H9 (cell line): ENCODE measurements around the gene RNF181. TPM values are rescaled to one million over a fixed set of nuclear protein-coding genes. Genes with fewer than 3 reads are reported as not detected.

Experiments
- DNase-seq: peaks from one replicate; pipeline ENCODE4 v3.0.0-alpha.2; 2017
- H2AFZ ChIP-seq: one replicate; pipeline ENCODE4 v1.6.1; 2013; ENCODE audit warnings: mild to moderate bottlenecking, low read length, control low read depth, moderate library complexity
- H2AK5ac ChIP-seq: 2 replicates; pipeline ENCODE4 v1.6.1; 2013; ENCODE audit warnings: low read length, control low read depth, mixed read lengths; ENCODE audit not compliant: insufficient read length
- H2BK120ac ChIP-seq: one replicate; pipeline ENCODE4 v1.6.1; 2013; ENCODE audit warnings: low read depth, mild to moderate bottlenecking, low read length, control low read depth, inconsistent platforms; ENCODE audit not compliant: poor library complexity, severe bottlenecking
- H2BK12ac ChIP-seq: 2 replicates; pipeline ENCODE4 v1.6.1; 2013; ENCODE audit warnings: low read length, control low read depth, mixed read lengths, low read depth; ENCODE audit not compliant: insufficient read length
- H2BK15ac ChIP-seq: 2 replicates; pipeline ENCODE4 v1.6.1; 2013; ENCODE audit warnings: low read depth, low read length, control low read depth
- H2BK20ac ChIP-seq: one replicate; pipeline ENCODE4 v1.6.1; 2013; ENCODE audit warnings: low read depth, mild to moderate bottlenecking, low read length, control low read depth, inconsistent platforms; ENCODE audit not compliant: poor library complexity, severe bottlenecking
- H2BK5ac ChIP-seq: 2 replicates; pipeline ENCODE4 v1.6.1; 2013; ENCODE audit warnings: low read length, control low read depth, mixed read lengths; ENCODE audit not compliant: insufficient read length
- H3K14ac ChIP-seq: 2 replicates; pipeline ENCODE4 v1.6.1; 2013; ENCODE audit warnings: low read length, control low read depth; ENCODE audit not compliant: insufficient read depth
- H3K18ac ChIP-seq: 2 replicates; pipeline ENCODE4 v1.6.1; 2013; ENCODE audit warnings: low read depth, mild to moderate bottlenecking, mixed read lengths, low read length, control low read depth; ENCODE audit not compliant: insufficient read length
- H3K23ac ChIP-seq: 2 replicates; pipeline ENCODE4 v1.6.1; 2013; ENCODE audit warnings: low read length, control low read depth, mixed read lengths, low read depth; ENCODE audit not compliant: insufficient read length
- H3K23me2 ChIP-seq: 2 replicates; pipeline ENCODE4 v1.6.1; 2013; ENCODE audit warnings: low read depth, mild to moderate bottlenecking, mixed read lengths, low read length, control low read depth; ENCODE audit not compliant: insufficient read length, poor library complexity, severe bottlenecking
- H3K27ac ChIP-seq: 2 replicates; pipeline ENCODE4 v1.5.1; 2013; ENCODE audit warnings: low read length, control low read depth, mixed read lengths, low read depth; ENCODE audit not compliant: insufficient read length
- H3K27me3 ChIP-seq: 2 replicates; pipeline ENCODE4 v1.6.1; 2013; ENCODE audit warnings: low read length, control low read depth, inconsistent platforms; ENCODE audit not compliant: insufficient read depth
- H3K4ac ChIP-seq: 2 replicates; pipeline ENCODE4 v1.6.1; 2013; ENCODE audit warnings: low read depth, mild to moderate bottlenecking, control low read depth, inconsistent platforms, low read length, moderate library complexity
- H3K4me1 ChIP-seq: 2 replicates; pipeline ENCODE4 v1.6.1; 2013; ENCODE audit warnings: low read length, control low read depth, inconsistent platforms; ENCODE audit not compliant: insufficient read depth
- H3K4me2 ChIP-seq: 2 replicates; pipeline ENCODE4 v1.6.1; 2013; ENCODE audit warnings: low read length, control low read depth, mixed read lengths; ENCODE audit not compliant: insufficient read length, insufficient read depth
- H3K56ac ChIP-seq: 2 replicates; pipeline ENCODE4 v1.6.1; 2013; ENCODE audit warnings: low read depth, mild to moderate bottlenecking, mixed read lengths, low read length, control low read depth; ENCODE audit not compliant: insufficient read length
- H3K79me1 ChIP-seq: 2 replicates; pipeline ENCODE4 v1.6.1; 2013; ENCODE audit warnings: low read depth, mild to moderate bottlenecking, moderate library complexity, low read length, control low read depth, inconsistent platforms; ENCODE audit not compliant: insufficient read depth, poor library complexity, severe bottlenecking
- H3K79me2 ChIP-seq: 2 replicates; pipeline ENCODE4 v1.6.1; 2013; ENCODE audit warnings: low read length, control low read depth, inconsistent platforms; ENCODE audit not compliant: insufficient read depth
- H3K9ac ChIP-seq: 2 replicates; pipeline ENCODE4 v1.6.1; 2013; ENCODE audit warnings: low read length, control low read depth, mixed read lengths; ENCODE audit not compliant: insufficient read length; ENCODE audit errors: extremely low read depth
- H3K9me3 ChIP-seq: one replicate; pipeline ENCODE4 v1.6.1; 2013; ENCODE audit warnings: low read depth, low read length, inconsistent platforms; ENCODE audit not compliant: control insufficient read depth
- H3T11ph ChIP-seq: one replicate; pipeline ENCODE4 v1.6.1; 2013; ENCODE audit warnings: mild to moderate bottlenecking, low read length, control low read depth, inconsistent platforms
- H4K20me1 ChIP-seq: one replicate; pipeline ENCODE4 v1.6.1; 2013; ENCODE audit not compliant: control insufficient read depth, insufficient read length, insufficient read depth
- H4K5ac ChIP-seq: 2 replicates; pipeline ENCODE4 v1.6.1; 2013; ENCODE audit warnings: low read depth, mild to moderate bottlenecking, mixed read lengths, low read length, control low read depth; ENCODE audit not compliant: insufficient read length
- H4K8ac ChIP-seq: replicated peaks from 2 replicates; pipeline ENCODE4 v1.6.1; 2013; ENCODE audit warnings: low read length, control low read depth, mixed read lengths, low read depth; ENCODE audit not compliant: insufficient read length
- H4K91ac ChIP-seq: 2 replicates; pipeline ENCODE4 v1.6.1; 2013; ENCODE audit warnings: low read depth, mild to moderate bottlenecking, moderate library complexity, mixed read lengths, low read length, control low read depth; ENCODE audit not compliant: insufficient read length
- H3K27ac Mint-ChIP-seq, 3 experiments: 2 replicates in 2 of 3; 3 replicates in 1 of 3; pipeline ENCODE4 v1.8.0; 2020 to 2021; ENCODE audit warnings: mixed read lengths in 3 of 3, mild to moderate bottlenecking in 1 of 3, moderate library complexity in 1 of 3
- H3K27me3 Mint-ChIP-seq: 2 replicates; pipeline ENCODE4 v1.8.0; 2021; ENCODE audit warnings: low read depth, mild to moderate bottlenecking, moderate library complexity, mixed read lengths
- H3K36me3 Mint-ChIP-seq, 3 experiments: 2 replicates in 2 of 3; 3 replicates in 1 of 3; pipeline ENCODE4 v1.8.0; 2020 to 2021; ENCODE audit warnings: low read depth in 3 of 3, mixed read lengths in 3 of 3; ENCODE audit not compliant: insufficient read depth in 1 of 3
- H3K4me1 Mint-ChIP-seq, 2 experiments: 2 replicates each; pipeline ENCODE4 v1.8.0; 2020; ENCODE audit warnings: mixed read lengths in 2 of 2
- H3K4me3 Mint-ChIP-seq, 2 experiments: 2 replicates in 1 of 2; 3 replicates in 1 of 2; pipeline ENCODE4 v1.8.0; 2020 to 2021; ENCODE audit warnings: mild to moderate bottlenecking in 2 of 2, mixed read lengths in 2 of 2, moderate library complexity in 1 of 2
- H3K9me3 Mint-ChIP-seq, 2 experiments: 2 replicates in 1 of 2; 3 replicates in 1 of 2; pipeline ENCODE4 v1.8.0; 2020; ENCODE audit warnings: mild to moderate bottlenecking in 2 of 2, mixed read lengths in 2 of 2, moderate library complexity in 1 of 2
- WGBS: extraction: QIAGEN DNeasy Blood & Tissue Kit; methylation state at CpG from one replicate; pipeline ENCODE4 v1.1.7; 2013; ENCODE audit warnings: missing lambda C conversion rate, low lambda C conversion rate, mixed read lengths; ENCODE audit not compliant: insufficient read length; ENCODE audit errors: extremely low coverage; 5-methylcytosine and 5-hydroxymethylcytosine counted together
- total RNA-seq: library from RNA; stranded (reverse); gene quantifications from 2 replicates; pipeline ENCODE4 v1.2.1, GENCODE V29; 2021
- TF ChIP-seq, protein P1 (sequence below): fragments of 200-600 bp; sonication (generic); conservative IDR thresholded peaks from 3 replicates; pipeline ENCODE4 v1.8.0; 2021; ENCODE audit warnings: antibody characterized with exemption, mild to moderate bottlenecking

RNF181 gene
- total RNA-seq, 1 experiment from 2014 or later, result 122 TPM

GRCh38 chr2:85578243-85579180 is 17.0 kb upstream of the RNF181 start:
- no peak overlapping the region for H2AK5ac ChIP-seq
- no peak overlapping the region for H4K8ac ChIP-seq
- no peaks in the 10 kb centered on the region for H3K79me2 ChIP-seq
- H3K23me2 ChIP-seq, result no peaks in the 10 kb centered on the region
- no peak overlapping the region for H2BK12ac ChIP-seq
- H2BK120ac ChIP-seq, result no peak overlapping the region
- DNase-seq, result peak; percentile 50
- H3K27ac ChIP-seq, result no peak overlapping the region
- H3K27me3 ChIP-seq, result no peaks in the 10 kb centered on the region
- Mint-ChIP-seq H3K36me3 (no peaks in the 10 kb centered on the region; a peak in 2 of 7 replicates), H3K27ac (peak overlapping the region in 2 of 3 experiments; percentile 16 to 90; a peak in 1 of 7 replicates), H3K9me3 (no peaks in the 10 kb centered on the region; a peak in 1 of 5 replicates), H3K4me1 (peaks cover 28% of the 10 kb centered on the region in 2 experiments), H3K27me3 (peaks cover 40% of the 10 kb centered on the region), H3K4me3 (peak overlapping the region; percentile 71 to 84)
- no peak overlapping the region for H3K9ac ChIP-seq
- whole genome bisulfite sequencing, result no CpG with 5 or more reads among the region's 19 CpGs
- no peak overlapping the region for H3T11ph ChIP-seq
- no peaks in the 10 kb centered on the region for H3K9me3 ChIP-seq
- no peak overlapping the region for H3K18ac ChIP-seq
- H3K23ac ChIP-seq, result no peak overlapping the region
- peaks cover 3% of the 10 kb centered on the region; the same call in 1 of the 2 replicates for H3K4me1 ChIP-seq
- no peak overlapping the region for H2BK5ac ChIP-seq
- no peak overlapping the region for H4K5ac ChIP-seq
- H2BK20ac ChIP-seq, result no peak overlapping the region
- no peak overlapping the region for H2BK15ac ChIP-seq
- H3K4ac ChIP-seq, result no peak overlapping the region
- H4K20me1 ChIP-seq, result no peaks in the 10 kb centered on the region
- H2AFZ ChIP-seq, result no peak overlapping the region
- H3K56ac ChIP-seq, result no peak overlapping the region
- TF ChIP-seq, protein P1, sequence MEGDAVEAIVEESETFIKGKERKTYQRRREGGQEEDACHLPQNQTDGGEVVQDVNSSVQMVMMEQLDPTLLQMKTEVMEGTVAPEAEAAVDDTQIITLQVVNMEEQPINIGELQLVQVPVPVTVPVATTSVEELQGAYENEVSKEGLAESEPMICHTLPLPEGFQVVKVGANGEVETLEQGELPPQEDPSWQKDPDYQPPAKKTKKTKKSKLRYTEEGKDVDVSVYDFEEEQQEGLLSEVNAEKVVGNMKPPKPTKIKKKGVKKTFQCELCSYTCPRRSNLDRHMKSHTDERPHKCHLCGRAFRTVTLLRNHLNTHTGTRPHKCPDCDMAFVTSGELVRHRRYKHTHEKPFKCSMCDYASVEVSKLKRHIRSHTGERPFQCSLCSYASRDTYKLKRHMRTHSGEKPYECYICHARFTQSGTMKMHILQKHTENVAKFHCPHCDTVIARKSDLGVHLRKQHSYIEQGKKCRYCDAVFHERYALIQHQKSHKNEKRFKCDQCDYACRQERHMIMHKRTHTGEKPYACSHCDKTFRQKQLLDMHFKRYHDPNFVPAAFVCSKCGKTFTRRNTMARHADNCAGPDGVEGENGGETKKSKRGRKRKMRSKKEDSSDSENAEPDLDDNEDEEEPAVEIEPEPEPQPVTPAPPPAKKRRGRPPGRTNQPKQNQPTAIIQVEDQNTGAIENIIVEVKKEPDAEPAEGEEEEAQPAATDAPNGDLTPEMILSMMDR, result no peak
- peak overlapping the region; percentile 62 for H3K4me2 ChIP-seq
- H3K79me1 ChIP-seq, result no peaks in the 10 kb centered on the region
- H4K91ac ChIP-seq, result no peak overlapping the region
- H3K14ac ChIP-seq, result no peak overlapping the region
